Ishikawa (cell line): ENCODE measurements around the gene NFU1.

ENCODE experiments used
- CREB1 ChIP-seq: IDR thresholded peaks from 2 replicates; pipeline ENCODE4 v1.6.1; 2012; ENCODE audit warnings: low read depth
- EGR1 ChIP-seq: IDR thresholded peaks from 2 replicates; pipeline ENCODE4 v1.6.1; 2012
- EP300 ChIP-seq: IDR thresholded peaks from 2 replicates; pipeline ENCODE4 v1.6.1; 2012; ENCODE audit warnings: borderline replicate concordance
- FOXM1 ChIP-seq: IDR thresholded peaks from 2 replicates; pipeline ENCODE4 v1.6.1; 2012; ENCODE audit warnings: low read depth, borderline replicate concordance
- MAX ChIP-seq: IDR thresholded peaks from 2 replicates; pipeline ENCODE4 v1.6.1; 2012
- NFIC ChIP-seq: IDR thresholded peaks from 2 replicates; pipeline ENCODE4 v1.6.1; 2012
- RAD21 ChIP-seq: IDR thresholded peaks from 2 replicates; pipeline ENCODE4 v1.6.1; 2012; ENCODE audit warnings: low read depth
- REST ChIP-seq: IDR thresholded peaks from 2 replicates; pipeline ENCODE4 v1.6.1; 2012; ENCODE audit warnings: low read depth, mild to moderate bottlenecking
- TAF1 ChIP-seq: IDR thresholded peaks from 2 replicates; pipeline ENCODE4 v1.6.1; 2012; ENCODE audit warnings: low read depth, mild to moderate bottlenecking
- TEAD4 ChIP-seq: IDR thresholded peaks from 2 replicates; pipeline ENCODE4 v1.6.1; 2012
- USF1 ChIP-seq: IDR thresholded peaks from 2 replicates; pipeline ENCODE4 v1.6.1; 2012
- YY1 ChIP-seq: IDR thresholded peaks from 2 replicates; pipeline ENCODE4 v1.6.1; 2012; ENCODE audit warnings: low read depth

- TF ChIP-seq TAF1 (no peak), MAX (no peak), NFIC (no peak), EGR1 (no peak), EP300 (no peak), REST (no peak), RAD21 (no peak), CREB1 (no peak), USF1 (no peak), TEAD4 (no peak), YY1 (no peak), FOXM1 (no peak)
Observed at GRCh38 chr2:69382547-69382946, 54.7 kb downstream of the NFU1 start.
